ENCODE results near the gene MYOF. TPM values are rescaled to one million over a fixed set of nuclear protein-coding genes. Genes with fewer than 3 reads are reported as not detected.
"Not testable (repeated sequence)": the region's sequence is repeated elsewhere in the genome, so short reads cannot be mapped to it uniquely, and the experiment has no call there.

Gene MYOF
- total and polyA plus RNA-seq, 4 donors = 23.4 to 194 (median 82.2) TPM

DNA sequence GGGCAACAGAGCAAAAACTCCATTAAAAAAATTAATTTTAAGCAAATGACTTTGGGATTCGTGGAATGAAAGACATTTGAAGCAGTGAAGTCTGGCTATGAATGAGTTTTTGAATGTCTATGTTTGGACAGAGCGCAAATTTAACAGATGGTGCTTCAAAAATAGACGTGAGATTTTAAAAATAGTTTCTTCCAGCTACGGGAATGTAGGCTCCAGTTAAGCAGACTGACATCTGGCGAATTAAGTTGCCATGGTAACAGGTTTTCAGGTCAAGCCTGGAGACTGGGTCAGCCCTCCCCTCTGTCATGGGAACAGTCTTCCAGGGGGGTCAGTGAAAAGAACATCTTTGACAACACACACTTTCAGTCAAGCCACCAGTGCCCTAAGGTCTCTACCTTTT lies 62.0 kb downstream of the MYOF start:
- Histone ChIP-seq H3K4me3 (no peak overlapping the region), H3K9ac (ENCODE audit: insufficient read depth in 1 of 2, low read length in 2 of 2) (no peak overlapping the region), H3K36me3 (ENCODE audit: control insufficient read depth in 4 of 4, insufficient read depth in 4 of 4, low read length in 4 of 4) (peaks cover 0 to 7% (median 3%) of the 10 kb centered on the region in 4 donors), H3K27ac (ENCODE audit: low read depth in 1 of 2, low read length in 1 of 2) (no peak overlapping the region), H3K9me3 (ENCODE audit: control insufficient read depth in 4 of 4, insufficient read depth in 3 of 4, low read length in 3 of 4) (no peaks in the 10 kb centered on the region), H3K4me1 (ENCODE audit: control insufficient read depth in 5 of 5, insufficient read depth in 5 of 5, low read length in 5 of 5) (peaks cover 8 to 22% (median 12%) of the 10 kb centered on the region in 5 donors), H3K27me3 (ENCODE audit: control insufficient read depth in 3 of 3, insufficient read depth in 3 of 3, low read length in 2 of 3) (no peaks in the 10 kb centered on the region)
- no peak for TF ChIP-seq CTCF (IDR thresholded peaks at IDR 0.05; ENCODE audit: control extremely low read depth, extremely low read depth)
- ATAC-seq (ENCODE audit: insufficient read depth, low FRiP score) = no peak
- WGBS, 2 donors = 63 to 76% methylated on average over 5 of the region's 5 CpGs
- DNase-seq = peak in 2 of 3 donors; percentile 54 to 78

DNA sequence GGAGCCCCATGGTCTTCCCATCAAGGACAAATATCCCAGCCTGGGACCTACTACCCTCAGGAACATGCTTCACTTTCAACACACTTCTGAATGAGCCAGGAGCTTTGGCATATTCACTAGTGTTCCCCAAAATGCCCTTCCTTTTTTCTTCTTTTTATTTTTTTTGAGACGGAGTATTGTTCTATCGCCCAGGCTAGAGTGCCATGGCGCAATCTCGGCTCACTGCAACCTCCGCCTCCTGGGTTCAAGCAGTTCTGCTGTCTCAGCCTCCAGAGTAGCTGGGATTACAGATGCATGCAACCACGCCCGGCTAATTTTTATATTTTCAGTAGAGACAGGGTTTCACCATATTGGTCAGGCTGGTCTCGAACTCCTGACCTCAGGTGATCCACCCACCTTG lies 63.1 kb downstream of the MYOF start:
- H3K9me3 ChIP-seq (ENCODE audit: control insufficient read depth in 4 of 4, insufficient read depth in 3 of 4, low read length in 3 of 4); H3K27me3 ChIP-seq (ENCODE audit: control insufficient read depth in 3 of 3, insufficient read depth in 3 of 3, low read length in 2 of 3); ATAC-seq (ENCODE audit: insufficient read depth, low FRiP score); H3K9ac ChIP-seq (ENCODE audit: insufficient read depth in 1 of 2, low read length in 2 of 2); DNase-seq; H3K36me3 ChIP-seq (ENCODE audit: control insufficient read depth in 4 of 4, insufficient read depth in 4 of 4, low read length in 4 of 4); H3K4me3 ChIP-seq: not testable (repeated sequence)
- peaks cover 8 to 22% (median 12%) of the 10 kb centered on the region in 5 donors for H3K4me1 ChIP-seq (ENCODE audit: control insufficient read depth in 5 of 5, insufficient read depth in 5 of 5, low read length in 5 of 5)
- WGBS, 2 donors = 70 to 80% methylated on average over 8 of the region's 8 CpGs
- H3K27ac ChIP-seq (ENCODE audit: low read depth in 1 of 2, low read length in 1 of 2) = peak overlapping the region in 1 of 2 donors; percentile 34

GRCh38 chr10:93417921-93418320 lies 64.2 kb downstream of the MYOF start:
- no peak overlapping the region for H3K9ac ChIP-seq (ENCODE audit: insufficient read depth in 1 of 2, low read length in 2 of 2)
- no peak for TF ChIP-seq CTCF (IDR thresholded peaks at IDR 0.05; ENCODE audit: control extremely low read depth, extremely low read depth)
- ATAC-seq (ENCODE audit: insufficient read depth, low FRiP score) (no peak), DNase-seq (no peak)
- H3K4me1 ChIP-seq (ENCODE audit: control insufficient read depth in 5 of 5, insufficient read depth in 5 of 5, low read length in 5 of 5) = peaks cover 8 to 22% (median 12%) of the 10 kb centered on the region in 5 donors
- WGBS, 2 donors = 63 to 81% methylated on average over 3 of the region's 3 CpGs
- H3K4me3 ChIP-seq = no peak overlapping the region
- no peaks in the 10 kb centered on the region for H3K27me3 ChIP-seq (ENCODE audit: control insufficient read depth in 3 of 3, insufficient read depth in 3 of 3, low read length in 2 of 3)
- H3K9me3 ChIP-seq (ENCODE audit: control insufficient read depth in 4 of 4, insufficient read depth in 3 of 4, low read length in 3 of 4) = no peaks in the 10 kb centered on the region
- peak overlapping the region in 1 of 2 donors; percentile 21 for H3K27ac ChIP-seq (ENCODE audit: low read depth in 1 of 2, low read length in 1 of 2)
- H3K36me3 ChIP-seq (ENCODE audit: control insufficient read depth in 4 of 4, insufficient read depth in 4 of 4, low read length in 4 of 4) = peaks cover 0 to 6% (median 0%) of the 10 kb centered on the region in 4 donors

DNA sequence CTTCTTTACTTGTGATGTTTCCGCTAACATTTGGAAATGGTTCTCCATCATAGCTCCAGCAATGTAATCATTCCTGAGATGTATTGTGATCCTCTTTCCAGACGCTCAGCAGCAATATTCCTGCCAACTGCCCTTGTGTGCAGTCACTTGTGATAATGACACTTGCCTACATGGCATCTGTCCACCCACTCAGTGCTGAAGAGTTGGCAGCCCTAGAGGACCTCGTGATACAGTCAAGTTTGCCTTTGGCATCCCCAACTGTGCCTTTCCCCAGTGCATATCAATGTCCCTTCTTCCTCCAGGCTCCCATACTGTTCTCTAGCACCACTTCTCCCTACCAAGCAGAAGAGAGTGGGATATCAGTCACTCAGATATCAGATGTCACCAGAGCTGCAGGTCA lies 64.9 kb downstream of the MYOF start:
- Histone ChIP-seq H3K9me3 (ENCODE audit: control insufficient read depth in 4 of 4, insufficient read depth in 3 of 4, low read length in 3 of 4) (no peaks in the 10 kb centered on the region), H3K9ac (ENCODE audit: insufficient read depth in 1 of 2, low read length in 2 of 2) (no peak overlapping the region), H3K4me1 (ENCODE audit: control insufficient read depth in 5 of 5, insufficient read depth in 5 of 5, low read length in 5 of 5) (peaks cover 8 to 19% (median 12%) of the 10 kb centered on the region in 5 donors), H3K4me3 (no peak overlapping the region), H3K27me3 (ENCODE audit: control insufficient read depth in 3 of 3, insufficient read depth in 3 of 3, low read length in 2 of 3) (no peaks in the 10 kb centered on the region), H3K27ac (ENCODE audit: low read depth in 1 of 2, low read length in 1 of 2) (peak overlapping the region in 1 of 2 donors; percentile 53), H3K36me3 (ENCODE audit: control insufficient read depth in 4 of 4, insufficient read depth in 4 of 4, low read length in 4 of 4) (peaks cover 0 to 8% (median 0%) of the 10 kb centered on the region in 4 donors)
- no peak for TF ChIP-seq CTCF (IDR thresholded peaks at IDR 0.05; ENCODE audit: control extremely low read depth, extremely low read depth)
- WGBS, 2 donors = 68 to 83% methylated on average over 3 of the region's 3 CpGs
- ATAC-seq (ENCODE audit: insufficient read depth, low FRiP score) = no peak
- DNase-seq = no peak
